Transverse colon (tissue), 4 donors: ENCODE data around the gene C2CD3. TPM values are rescaled to one million over a fixed set of nuclear protein-coding genes. Genes with fewer than 3 reads are reported as not detected.

ENCODE experiments used
- DNase-seq: peaks from one replicate; pipeline ENCODE4 v3.0.0-alpha.2; 2019
- H3K27ac ChIP-seq, 4 donors: fragments of 200-600 bp; sonication (generic); 2 replicates each; pipeline ENCODE4 v1.5.1; 2016 to 2018; ENCODE audit warnings: inconsistent platforms in 4 of 4
- H3K27me3 ChIP-seq: fragments of 200-600 bp; sonication (generic); 2 replicates; pipeline ENCODE4 v1.5.1; 2017; ENCODE audit warnings: inconsistent platforms
- H3K36me3 ChIP-seq, 4 donors: fragments of 200-600 bp; sonication (generic); 2 replicates each; pipeline ENCODE4 v1.5.1; 2017 to 2019; ENCODE audit warnings: inconsistent platforms in 4 of 4
- H3K4me1 ChIP-seq, 4 donors: fragments of 200-600 bp; sonication (generic); 2 replicates each; pipeline ENCODE4 v1.5.1; 2017 to 2020; ENCODE audit warnings: inconsistent platforms in 4 of 4
- H3K4me3 ChIP-seq, 4 donors: fragments of 200-600 bp; sonication (generic); 1 replicate in 1 of 4; 2 replicates in 3 of 4; pipeline versions ENCODE4 v1.5.1 to v1.6.1; 2017 to 2019; ENCODE audit warnings: inconsistent platforms in 4 of 4
- H3K9me3 ChIP-seq, 2 donors: fragments of 200-600 bp; sonication (generic); 2 replicates each; pipeline ENCODE4 v1.5.1; 2017 to 2019; ENCODE audit warnings: inconsistent platforms in 2 of 2
- CTCF ChIP-seq, 5 experiments: fragments of 200-600 bp in 3 of 5; fragments of 450-650 bp in 2 of 5; sonication (generic) in 3 of 5; IDR thresholded peaks; 1 replicate in 2 of 5; 2 replicates in 3 of 5; pipeline ENCODE4 v1.5.1; 2016 to 2017; ENCODE audit warnings: antibody characterized with exemption in 5 of 5, inconsistent platforms in 3 of 5, mild to moderate bottlenecking in 2 of 5, moderate library complexity in 1 of 5
- EP300 ChIP-seq: sonication (generic); formaldehyde crosslinking; IDR thresholded peaks from one replicate; pipeline ENCODE4 v1.6.1; 2017; ENCODE audit warnings: antibody characterized with exemption, low read depth
- POLR2A ChIP-seq: fragments of 450-650 bp; IDR thresholded peaks from one replicate; pipeline ENCODE4 v1.6.1; 2016; ENCODE audit warnings: antibody characterized with exemption, mild to moderate bottlenecking, moderate library complexity
- POLR2AphosphoS5 ChIP-seq, 3 donors: sonication (generic); formaldehyde crosslinking; IDR thresholded peaks; one replicate each; pipeline ENCODE4 v1.6.1; 2016; ENCODE audit warnings: antibody characterized with exemption in 3 of 3
- WGBS, 2 donors: methylation state at CpG; one replicate each; pipeline ENCODE4 v1.1.5; 2018; ENCODE audit warnings: low coverage in 1 of 2; 5-methylcytosine and 5-hydroxymethylcytosine counted together
- in situ Hi-C, 4 donors: fragments of 200-750 bp; cut with MboI; loops; one replicate each; pipeline versions ENCODE4 v1.15.0 to v1.15.1; 2017; ENCODE audit warnings: low sequenced_read_pairs in 3 of 4, low pct_ligation_motif_present in 1 of 4, low pct_unique_long_range_greater_than_20kb in 1 of 4
- intact Hi-C: fragments of 100-400 bp; cut with DNase I; formaldehyde crosslinking; loops from one replicate; pipeline ENCODE4 v1.15.1; 2023; ENCODE audit warnings: low total_unique reads
- total RNA-seq, 4 donors: library from RNA; depleted of rRNA; stranded (reverse); fragments of >200 nt; gene quantifications; one replicate each; pipeline ENCODE4 v1.1.0, GENCODE V29; 2016

C2CD3 gene
- total RNA-seq, 4 donors from 2014 or later = 22.2 to 52.5 (median 37.4) TPM

- Histone ChIP-seq H3K4me3 (no peak overlapping the region), H3K4me1 (no peaks in the 10 kb centered on the region), H3K27ac (no peak overlapping the region), H3K9me3 (no peaks in the 10 kb centered on the region), H3K27me3 (no peaks in the 10 kb centered on the region), H3K36me3 (peaks cover 0 to 29% (median 11%) of the 10 kb centered on the region in 4 donors)
- 85 to 100% methylated on average over 1 to 2 of the region's 2 CpGs for WGBS, 2 donors
- no peak for DNase-seq
- TF ChIP-seq POLR2A (no peak), POLR2AphosphoS5 (IDR thresholded peaks at IDR 0.05) (no peak), EP300 (no peak), CTCF (IDR thresholded peaks at IDR 0.05) (no peak)
- in situ Hi-C loops (no loop called here), intact Hi-C loops (no loop called here)
Measured at GRCh38 chr11:74044538-74044937, 126.3 kb downstream of the C2CD3 start.

- 100% methylated on average over 1 of the region's 1 CpG for WGBS, 2 donors
- Histone ChIP-seq H3K27me3 (no peaks in the 10 kb centered on the region), H3K9me3 (no peaks in the 10 kb centered on the region), H3K4me3 (no peak overlapping the region), H3K27ac (no peak overlapping the region), H3K4me1 (no peaks in the 10 kb centered on the region), H3K36me3 (peaks cover 0 to 29% (median 10%) of the 10 kb centered on the region in 4 donors)
- intact Hi-C loops (no loop called here), in situ Hi-C loops (no loop called here)
- TF ChIP-seq CTCF (IDR thresholded peaks at IDR 0.05) (no peak), EP300 (no peak), POLR2AphosphoS5 (IDR thresholded peaks at IDR 0.05) (no peak), POLR2A (no peak)
- DNase-seq = no peak
Measured at GRCh38 chr11:74043450-74043849, 127.4 kb downstream of the C2CD3 start.

GRCh38 chr11:74037309-74037708, 133.5 kb downstream of the C2CD3 start:
- Histone ChIP-seq H3K27me3 (no peaks in the 10 kb centered on the region), H3K4me3 (no peak overlapping the region), H3K36me3 (peaks cover 0 to 22% (median 4%) of the 10 kb centered on the region in 4 donors), H3K4me1 (no peaks in the 10 kb centered on the region), H3K27ac (no peak overlapping the region), H3K9me3 (no peaks in the 10 kb centered on the region)
- TF ChIP-seq EP300 (no peak), POLR2A (no peak), POLR2AphosphoS5 (IDR thresholded peaks at IDR 0.05) (no peak), CTCF (IDR thresholded peaks at IDR 0.05) (no peak)
- in situ Hi-C loops = no loop called here
- 90% methylated on average over 4 of the region's 4 CpGs; no CpG with 5 or more reads in 1 of the 2 donors for WGBS, 2 donors
- no peak for DNase-seq
- intact Hi-C loops = no loop called here

GRCh38 chr11:74035264-74035663, 135.5 kb downstream of the C2CD3 start:
- TF ChIP-seq CTCF (IDR thresholded peaks at IDR 0.05) = no peak
- TF ChIP-seq EP300 = no peak
- no peak for TF ChIP-seq POLR2AphosphoS5 (IDR thresholded peaks at IDR 0.05)
- no peak for TF ChIP-seq POLR2A
- Histone ChIP-seq H3K9me3 (no peaks in the 10 kb centered on the region), H3K4me1 (no peaks in the 10 kb centered on the region), H3K27me3 (no peaks in the 10 kb centered on the region), H3K36me3 (peaks cover 0 to 12% (median 2%) of the 10 kb centered on the region in 4 donors), H3K4me3 (no peak overlapping the region), H3K27ac (no peak overlapping the region)
- no peak for DNase-seq
- intact Hi-C loops = no loop called here
- WGBS, 2 donors = 42% methylated on average over 1 of the region's 1 CpG; no CpG with 5 or more reads in 1 of the 2 donors
- in situ Hi-C loops = no loop called here
